Peyer's patch (tissue), 4 donors: Measurements from ENCODE around the gene SUMO3. TPM values are rescaled to one million over a fixed set of nuclear protein-coding genes. Genes with fewer than 3 reads are reported as not detected.
A peak's percentile ranks its signal among the peaks of the same experiment; 100 is the strongest.

Source experiments
- DNase-seq, 3 donors: peaks; one replicate each; pipeline ENCODE4 v3.0.0-alpha.2; 2017 to 2019
- H3K27ac ChIP-seq, 4 donors: fragments of 200-600 bp; sonication (generic); one replicate each; pipeline ENCODE4 v1.5.1; 2016 to 2019
- H3K27me3 ChIP-seq, 2 donors: fragments of 200-600 bp; sonication (generic); one replicate each; pipeline ENCODE4 v1.5.1; 2019
- H3K36me3 ChIP-seq, 3 donors: fragments of 200-600 bp; sonication (generic); one replicate each; pipeline ENCODE4 v1.5.1; 2016 to 2019
- H3K4me1 ChIP-seq, 4 donors: fragments of 200-600 bp; sonication (generic); one replicate each; pipeline ENCODE4 v1.5.1; 2016 to 2019
- H3K4me3 ChIP-seq, 4 donors: fragments of 200-600 bp; sonication (generic); 1 replicate in 3 of 4; 2 replicates in 1 of 4; pipeline ENCODE4 v1.5.1; 2016 to 2019; ENCODE audit warnings: mild to moderate bottlenecking in 1 of 4
- H3K9me3 ChIP-seq, 4 donors: fragments of 200-600 bp; sonication (generic); one replicate each; pipeline ENCODE4 v1.5.1; 2016 to 2019; ENCODE audit warnings: mild to moderate bottlenecking in 1 of 4
- CTCF ChIP-seq, 6 experiments: fragments of 450-650 bp in 4 of 6; fragments of 200-600 bp in 2 of 6; sonication (generic) in 1 of 6; IDR thresholded peaks; one replicate each; pipeline ENCODE4 v1.5.1; 2017 to 2019; ENCODE audit warnings: antibody characterized with exemption in 6 of 6, mild to moderate bottlenecking in 3 of 6, moderate library complexity in 1 of 6
- POLR2A ChIP-seq, 2 donors: fragments of 450-650 bp; IDR thresholded peaks; one replicate each; pipeline ENCODE4 v1.5.1; 2017; ENCODE audit warnings: antibody characterized with exemption in 2 of 2, mild to moderate bottlenecking in 2 of 2, moderate library complexity in 2 of 2
- total RNA-seq, 4 donors: library from RNA; depleted of rRNA; stranded (reverse); fragments of >200 nt; gene quantifications; one replicate each; pipeline ENCODE4 v1.1.0, GENCODE V29; 2016

SUMO3 gene
- total RNA-seq, 4 donors from 2014 or later = 42.6 to 57.6 (median 49.8) TPM

GRCh38 chr21:44799646-44800045, 18.2 kb downstream of the SUMO3 start:
- no peaks in the 10 kb centered on the region for H3K27me3 ChIP-seq
- TF ChIP-seq CTCF (IDR thresholded peaks at IDR 0.05) (no peak), POLR2A (IDR thresholded peaks at IDR 0.05) (no peak)
- peaks cover 0 to 27% (median 6%) of the 10 kb centered on the region in 4 donors for H3K4me1 ChIP-seq
- H3K9me3 ChIP-seq = no peaks in the 10 kb centered on the region
- no peak overlapping the region for H3K4me3 ChIP-seq
- H3K27ac ChIP-seq = no peak overlapping the region
- H3K36me3 ChIP-seq = peaks cover 0 to 6% (median 0%) of the 10 kb centered on the region in 3 donors
- DNase-seq = no peak

GRCh38 chr21:44797775-44798174, 20.1 kb downstream of the SUMO3 start:
- no peak for TF ChIP-seq POLR2A (IDR thresholded peaks at IDR 0.05)
- TF ChIP-seq CTCF (IDR thresholded peaks at IDR 0.05) = no peak
- Histone ChIP-seq H3K4me3 (no peak overlapping the region), H3K27ac (no peak overlapping the region), H3K4me1 (peaks cover 0 to 29% (median 8%) of the 10 kb centered on the region in 4 donors), H3K9me3 (no peaks in the 10 kb centered on the region), H3K36me3 (peaks cover 0 to 6% (median 0%) of the 10 kb centered on the region in 3 donors), H3K27me3 (no peaks in the 10 kb centered on the region)
- DNase-seq = no peak

- H3K27me3 ChIP-seq = no peaks in the 10 kb centered on the region
- peaks cover 0 to 6% (median 0%) of the 10 kb centered on the region in 3 donors for H3K36me3 ChIP-seq
- no peaks in the 10 kb centered on the region for H3K9me3 ChIP-seq
- peaks cover 0 to 19% (median 2%) of the 10 kb centered on the region in 4 donors for H3K4me1 ChIP-seq
- no peak overlapping the region for H3K27ac ChIP-seq
- no peak overlapping the region for H3K4me3 ChIP-seq
- no peak for DNase-seq
- no peak for TF ChIP-seq CTCF (IDR thresholded peaks at IDR 0.05)
- no peak for TF ChIP-seq POLR2A (IDR thresholded peaks at IDR 0.05)
These were observed 22.5 kb downstream of the SUMO3 start for GRCh38 chr21:44795342-44795741.

- no peaks in the 10 kb centered on the region for H3K27me3 ChIP-seq
- TF ChIP-seq POLR2A (IDR thresholded peaks at IDR 0.05) (no peak), CTCF (IDR thresholded peaks at IDR 0.05) (peak in 1 of 6 experiments; percentile 4)
- DNase-seq = no peak
- H3K27ac ChIP-seq = peak overlapping the region in 1 of 4 donors; percentile 29
- H3K4me1 ChIP-seq = peaks cover 0 to 7% (median 2%) of the 10 kb centered on the region in 4 donors
- no peaks in the 10 kb centered on the region for H3K9me3 ChIP-seq
- peaks cover 0 to 2% (median 0%) of the 10 kb centered on the region in 3 donors for H3K36me3 ChIP-seq
- no peak overlapping the region for H3K4me3 ChIP-seq
These were observed 24.1 kb downstream of the SUMO3 start for GRCh38 chr21:44793592-44794374.

- Histone ChIP-seq H3K36me3 (no peaks in the 10 kb centered on the region), H3K4me1 (peaks cover 0 to 7% (median 2%) of the 10 kb centered on the region in 4 donors), H3K27ac (peak overlapping the region in 1 of 4 donors; percentile 28), H3K27me3 (no peaks in the 10 kb centered on the region), H3K4me3 (no peak overlapping the region), H3K9me3 (no peaks in the 10 kb centered on the region)
- DNase-seq = peak in 2 of 3 donors; percentile 28 to 71
- TF ChIP-seq CTCF (IDR thresholded peaks at IDR 0.05) (peak; percentile 35 to 87 (median 78)), POLR2A (IDR thresholded peaks at IDR 0.05) (no peak)
These were observed 24.9 kb downstream of the SUMO3 start for GRCh38 chr21:44792702-44793591.
